HUES64 (cell line): ENCODE results near the gene GCKR.

Experiments
- H3K27ac ChIP-seq: 2 replicates; pipeline ENCODE4 v1.7.0; 2013; ENCODE audit warnings: low read depth, low read length, inconsistent platforms
- H3K27me3 ChIP-seq: 2 replicates; pipeline ENCODE4 v1.6.1; 2013; ENCODE audit warnings: mild to moderate bottlenecking, low read length; ENCODE audit not compliant: insufficient read depth
- H3K36me3 ChIP-seq: 2 replicates; pipeline ENCODE4 v1.6.1; 2013; ENCODE audit warnings: mild to moderate bottlenecking, low read length; ENCODE audit not compliant: insufficient read depth
- H3K4me1 ChIP-seq: 2 replicates; pipeline ENCODE4 v1.6.1; 2013; ENCODE audit warnings: mild to moderate bottlenecking, low read length, moderate library complexity; ENCODE audit not compliant: insufficient read depth
- H3K4me3 ChIP-seq: 2 replicates; pipeline ENCODE4 v1.5.1; 2013; ENCODE audit warnings: mild to moderate bottlenecking, low read length, moderate library complexity
- H3K9ac ChIP-seq: 2 replicates; pipeline ENCODE4 v1.6.1; 2013; ENCODE audit warnings: mild to moderate bottlenecking, low read depth, low read length
- H3K9me3 ChIP-seq: 2 replicates; pipeline ENCODE4 v1.6.1; 2013; ENCODE audit warnings: low read depth, low read length; ENCODE audit not compliant: insufficient read depth
- WGBS: fragments of 150-250, 120-280 bp; methylation state at CpG from one replicate; pipeline ENCODE4 v1.1.7; 2013; ENCODE audit warnings: missing lambda C conversion rate; 5-methylcytosine and 5-hydroxymethylcytosine counted together

Gene GCKR

DNA sequence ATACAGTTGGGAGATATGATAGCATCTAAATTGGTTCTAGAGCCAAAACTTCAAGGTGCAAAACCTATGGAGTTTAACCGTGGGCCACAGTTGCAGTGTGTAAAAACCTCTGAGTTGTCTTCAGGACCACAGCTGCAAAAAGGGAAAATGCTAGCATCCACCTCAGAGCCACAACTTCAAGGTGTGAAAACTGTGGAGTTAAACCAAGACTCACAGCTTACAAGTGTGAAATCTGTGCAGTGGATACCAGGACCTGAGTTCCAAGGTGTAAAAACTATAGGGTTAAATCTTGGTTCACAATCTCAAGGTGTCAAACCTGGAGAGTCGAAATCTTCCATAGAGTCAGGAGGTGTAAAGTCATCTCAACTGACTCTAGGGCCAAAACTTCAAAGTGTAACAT lies 75.8 kb downstream of the GCKR start:
- H3K4me3 ChIP-seq = no peak overlapping the region
- no peak overlapping the region for H3K27ac ChIP-seq
- H3K9ac ChIP-seq = no peak overlapping the region
- H3K36me3 ChIP-seq = no peaks in the 10 kb centered on the region
- no peaks in the 10 kb centered on the region for H3K4me1 ChIP-seq
- peaks cover 21% of the 10 kb centered on the region for H3K9me3 ChIP-seq
- peaks cover 46% of the 10 kb centered on the region for H3K27me3 ChIP-seq
- WGBS = 81% methylated on average over 2 of the region's 2 CpGs

DNA sequence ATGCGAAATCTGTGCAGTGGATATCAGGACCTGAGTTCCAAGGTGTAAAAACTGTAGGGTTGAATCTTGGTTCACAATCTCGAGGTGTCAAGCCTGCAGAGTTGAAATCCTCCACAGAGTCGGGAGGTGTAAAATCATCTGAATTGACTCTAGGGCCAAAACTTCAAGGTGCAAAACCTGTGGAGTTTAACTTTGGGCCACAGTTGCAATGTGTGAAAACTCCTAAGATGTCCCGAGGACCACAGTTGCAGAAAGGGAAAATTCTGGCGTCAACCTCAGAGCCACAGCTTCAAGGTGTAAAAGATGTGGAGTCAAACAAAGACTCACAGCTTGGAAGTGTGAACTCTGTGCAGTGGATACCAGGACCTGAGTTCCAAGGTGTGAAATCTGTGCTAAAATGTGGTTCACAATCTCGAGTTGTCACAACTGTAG lies 76.4 kb downstream of the GCKR start:
- H3K27me3 ChIP-seq = peaks cover 43% of the 10 kb centered on the region
- no peak overlapping the region for H3K4me3 ChIP-seq
- WGBS = 84% methylated on average over 6 of the region's 6 CpGs
- H3K4me1 ChIP-seq = no peaks in the 10 kb centered on the region
- H3K9me3 ChIP-seq = peaks cover 23% of the 10 kb centered on the region
- H3K9ac ChIP-seq = no peak overlapping the region
- H3K36me3 ChIP-seq = no peaks in the 10 kb centered on the region
- no peak overlapping the region for H3K27ac ChIP-seq
